ENCODE measurements around the gene HAND1.
A peak's percentile ranks its signal among the peaks of the same experiment; 100 is the strongest.

The HAND1 gene

GRCh38 chr5:154476354-154477205, 1.4 kb downstream of the HAND1 start:
- H3K36me3 ChIP-seq: peaks cover 14% of the 10 kb centered on the region
- TF ChIP-seq CTCF (IDR thresholded peaks at IDR 0.05; ENCODE audit: low read depth, low read length): no peak
- DNase-seq: no peak
- no peaks in the 10 kb centered on the region for H3K9me3 ChIP-seq (ENCODE audit: severe bottlenecking)
- H3K4me3 ChIP-seq (ENCODE audit: low read depth, low read length): peak overlapping the region; percentile 55
- peak overlapping the region; percentile 70 for H3K27ac ChIP-seq
- H3K27me3 ChIP-seq (ENCODE audit: insufficient read depth, low read depth, severe bottlenecking): no peaks in the 10 kb centered on the region

GRCh38 chr5:154475591-154476353, 2.3 kb downstream of the HAND1 start:
- Histone ChIP-seq H3K9me3 (ENCODE audit: severe bottlenecking) (no peaks in the 10 kb centered on the region), H3K36me3 (peaks cover 14% of the 10 kb centered on the region), H3K27ac (peak overlapping the region; percentile 70), H3K4me3 (ENCODE audit: low read depth, low read length) (no peak overlapping the region), H3K27me3 (ENCODE audit: insufficient read depth, low read depth, severe bottlenecking) (no peaks in the 10 kb centered on the region)
- TF ChIP-seq CTCF (IDR thresholded peaks at IDR 0.05; ENCODE audit: low read depth, low read length): no peak
- peak; percentile 88 for DNase-seq

GRCh38 chr5:154474396-154475334, 3.4 kb downstream of the HAND1 start:
- no peak for DNase-seq
- no peaks in the 10 kb centered on the region for H3K9me3 ChIP-seq (ENCODE audit: severe bottlenecking)
- no peak overlapping the region for H3K4me3 ChIP-seq (ENCODE audit: low read depth, low read length)
- no peaks in the 10 kb centered on the region for H3K27me3 ChIP-seq (ENCODE audit: insufficient read depth, low read depth, severe bottlenecking)
- TF ChIP-seq CTCF (IDR thresholded peaks at IDR 0.05; ENCODE audit: low read depth, low read length): no peak
- H3K27ac ChIP-seq: peak overlapping the region; percentile 70; the same call in 1 of the 2 replicates
- peaks cover 14% of the 10 kb centered on the region for H3K36me3 ChIP-seq

- no peaks in the 10 kb centered on the region for H3K27me3 ChIP-seq (ENCODE audit: insufficient read depth, low read depth, severe bottlenecking)
- no peak overlapping the region for H3K4me3 ChIP-seq (ENCODE audit: low read depth, low read length)
- no peak overlapping the region for H3K27ac ChIP-seq
Observed at GRCh38 chr5:154473581-154474283, 4.3 kb downstream of the HAND1 start.

More at GRCh38 chr5:154473581-154474283, 4.3 kb downstream of the HAND1 start:
- TF ChIP-seq CTCF (IDR thresholded peaks at IDR 0.05; ENCODE audit: low read depth, low read length): no peak
- no peaks in the 10 kb centered on the region for H3K9me3 ChIP-seq (ENCODE audit: severe bottlenecking)
- peaks cover 14% of the 10 kb centered on the region for H3K36me3 ChIP-seq
- DNase-seq: no peak
